ENCODE results near the gene WDR72.
"Not testable (repeated sequence)": the region's sequence is repeated elsewhere in the genome, so short reads cannot be mapped to it uniquely, and the experiment has no call there.

The WDR72 gene

GRCh38 chr15:53695365-53695764, 64.1 kb downstream of the WDR72 start:
- no peak overlapping the region for H3K4me3 ChIP-seq (replicated peaks; ENCODE audit: insufficient read depth, low read length)
- no peak overlapping the region for H3K27ac ChIP-seq (replicated peaks)
- no peaks in the 10 kb centered on the region for H3K27me3 ChIP-seq (ENCODE audit: insufficient read depth, poor library complexity, severe bottlenecking)
- TF ChIP-seq POLR2AphosphoS5 (IDR thresholded peaks at IDR 0.05; ENCODE audit: low read depth): no peak
- DNase-seq (ENCODE audit: low read depth in 1 of 2, low spot score in 1 of 2): no peak

DNA sequence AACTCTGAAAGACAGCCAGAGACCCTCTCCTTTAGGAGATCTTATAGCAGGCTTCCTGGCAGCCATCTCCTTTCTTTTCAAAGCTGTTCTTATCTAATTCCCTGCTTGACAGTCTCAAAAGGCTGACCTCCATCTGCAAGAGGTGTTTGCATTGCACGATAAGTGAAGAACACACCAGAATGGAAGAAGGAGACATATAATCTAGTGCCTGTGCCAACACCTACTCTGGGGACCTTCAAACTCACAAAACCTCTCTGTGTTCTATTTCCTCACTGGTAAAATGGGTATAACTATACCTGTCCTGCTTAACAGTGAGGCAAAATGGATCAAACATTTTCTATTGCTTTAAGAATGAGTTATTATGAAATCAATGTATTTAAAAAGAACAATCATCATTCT, 65.0 kb downstream of the WDR72 start:
- Histone ChIP-seq H3K4me3 (replicated peaks; ENCODE audit: insufficient read depth, low read length) (no peak overlapping the region), H3K27me3 (ENCODE audit: insufficient read depth, poor library complexity, severe bottlenecking) (no peaks in the 10 kb centered on the region), H3K27ac (replicated peaks) (no peak overlapping the region)
- TF ChIP-seq SPI1 (IDR thresholded peaks at IDR 0.05; ENCODE audit: borderline replicate concordance, low read depth) (no peak), GABPA (IDR thresholded peaks at IDR 0.05; ENCODE audit: low read depth) (no peak), REST (IDR thresholded peaks at IDR 0.05; ENCODE audit: insufficient replicate concordance, low read depth) (no peak), POLR2AphosphoS5 (IDR thresholded peaks at IDR 0.05; ENCODE audit: low read depth) (no peak)
- TF ChIP-seq, protein P1, sequence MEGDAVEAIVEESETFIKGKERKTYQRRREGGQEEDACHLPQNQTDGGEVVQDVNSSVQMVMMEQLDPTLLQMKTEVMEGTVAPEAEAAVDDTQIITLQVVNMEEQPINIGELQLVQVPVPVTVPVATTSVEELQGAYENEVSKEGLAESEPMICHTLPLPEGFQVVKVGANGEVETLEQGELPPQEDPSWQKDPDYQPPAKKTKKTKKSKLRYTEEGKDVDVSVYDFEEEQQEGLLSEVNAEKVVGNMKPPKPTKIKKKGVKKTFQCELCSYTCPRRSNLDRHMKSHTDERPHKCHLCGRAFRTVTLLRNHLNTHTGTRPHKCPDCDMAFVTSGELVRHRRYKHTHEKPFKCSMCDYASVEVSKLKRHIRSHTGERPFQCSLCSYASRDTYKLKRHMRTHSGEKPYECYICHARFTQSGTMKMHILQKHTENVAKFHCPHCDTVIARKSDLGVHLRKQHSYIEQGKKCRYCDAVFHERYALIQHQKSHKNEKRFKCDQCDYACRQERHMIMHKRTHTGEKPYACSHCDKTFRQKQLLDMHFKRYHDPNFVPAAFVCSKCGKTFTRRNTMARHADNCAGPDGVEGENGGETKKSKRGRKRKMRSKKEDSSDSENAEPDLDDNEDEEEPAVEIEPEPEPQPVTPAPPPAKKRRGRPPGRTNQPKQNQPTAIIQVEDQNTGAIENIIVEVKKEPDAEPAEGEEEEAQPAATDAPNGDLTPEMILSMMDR (IDR thresholded peaks at IDR 0.05; ENCODE audit: insufficient read depth, low read length): no peak
- DNase-seq (ENCODE audit: low read depth in 1 of 2, low spot score in 1 of 2): no peak

DNA sequence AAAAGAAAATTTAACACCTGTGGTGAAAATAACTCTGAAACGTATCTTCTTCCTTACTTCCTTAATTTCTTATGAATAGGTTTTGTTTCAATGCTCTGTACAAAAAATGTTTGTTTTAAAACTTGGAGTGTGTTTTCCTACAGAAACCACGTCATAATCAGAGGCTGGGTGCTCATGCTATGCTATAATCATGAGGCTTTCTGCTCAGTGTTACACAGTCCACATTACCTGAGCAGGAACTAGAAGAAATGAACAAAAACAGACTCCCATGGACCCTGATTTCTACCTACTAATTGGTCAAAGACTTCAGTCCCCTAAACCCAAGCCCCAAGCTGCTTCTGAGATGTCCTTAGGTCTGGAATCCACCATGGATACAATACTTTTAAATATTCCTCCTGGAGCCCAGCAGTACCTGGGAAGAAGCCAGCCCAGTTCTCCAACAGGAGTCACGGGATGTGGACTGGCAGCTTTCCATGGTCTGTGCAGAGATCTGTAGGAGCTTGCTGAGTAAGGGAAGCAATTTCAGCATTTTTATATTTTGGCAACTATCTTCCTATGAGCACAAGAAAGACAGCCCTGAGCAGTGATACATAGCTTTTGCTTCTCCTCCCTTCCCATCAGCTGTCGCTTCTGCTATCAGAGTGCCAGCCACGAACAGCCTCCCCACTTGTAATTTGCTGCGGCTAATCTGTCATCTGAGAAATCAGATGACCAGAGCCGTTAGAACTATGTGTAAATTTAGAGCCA, 65.6 kb downstream of the WDR72 start:
- DNase-seq (ENCODE audit: low read depth in 1 of 2, low spot score in 1 of 2): no peak
- TF ChIP-seq GABPA (IDR thresholded peaks at IDR 0.05; ENCODE audit: low read depth) (no peak), REST (IDR thresholded peaks at IDR 0.05; ENCODE audit: insufficient replicate concordance, low read depth) (no peak), POLR2AphosphoS5 (IDR thresholded peaks at IDR 0.05; ENCODE audit: low read depth) (no peak), SPI1 (IDR thresholded peaks at IDR 0.05; ENCODE audit: borderline replicate concordance, low read depth) (no peak)
- TF ChIP-seq, protein P1 (IDR thresholded peaks at IDR 0.05; ENCODE audit: insufficient read depth, low read length): no peak
- H3K4me3 ChIP-seq (replicated peaks; ENCODE audit: insufficient read depth, low read length): no peak overlapping the region
- H3K27me3 ChIP-seq (ENCODE audit: insufficient read depth, poor library complexity, severe bottlenecking): no peaks in the 10 kb centered on the region
- H3K27ac ChIP-seq (replicated peaks): no peak overlapping the region

GRCh38 chr15:53684162-53684561, 75.3 kb downstream of the WDR72 start:
- not testable (repeated sequence) for H3K4me3 ChIP-seq (replicated peaks; ENCODE audit: insufficient read depth, low read length); H3K27ac ChIP-seq (replicated peaks); H3K27me3 ChIP-seq (ENCODE audit: insufficient read depth, poor library complexity, severe bottlenecking); DNase-seq (ENCODE audit: low read depth in 1 of 2, low spot score in 1 of 2)

GRCh38 chr15:53681056-53681455, 78.4 kb downstream of the WDR72 start:
- Histone ChIP-seq H3K27me3 (ENCODE audit: insufficient read depth, poor library complexity, severe bottlenecking) (no peaks in the 10 kb centered on the region), H3K27ac (replicated peaks) (no peak overlapping the region), H3K4me3 (replicated peaks; ENCODE audit: insufficient read depth, low read length) (no peak overlapping the region)
- TF ChIP-seq SPI1 (IDR thresholded peaks at IDR 0.05; ENCODE audit: borderline replicate concordance, low read depth) (no peak), POLR2AphosphoS5 (IDR thresholded peaks at IDR 0.05; ENCODE audit: low read depth) (no peak), GABPA (IDR thresholded peaks at IDR 0.05; ENCODE audit: low read depth) (no peak), REST (IDR thresholded peaks at IDR 0.05; ENCODE audit: insufficient replicate concordance, low read depth) (no peak)
- TF ChIP-seq, protein P1 (IDR thresholded peaks at IDR 0.05; ENCODE audit: insufficient read depth, low read length): no peak
- no peak for DNase-seq (ENCODE audit: low read depth in 1 of 2, low spot score in 1 of 2)
